ENCODE measurements around the gene FAM168B. TPM values are rescaled to one million over a fixed set of nuclear protein-coding genes. Genes with fewer than 3 reads are reported as not detected.
A peak's percentile ranks its signal among the peaks of the same experiment; 100 is the strongest.
"Not testable (repeated sequence)": the region's sequence is repeated elsewhere in the genome, so short reads cannot be mapped to it uniquely, and the experiment has no call there.

Gene FAM168B
- total and polyA plus RNA-seq, 8 donors, result 63.3 to 99.6 (median 85.1) TPM

GRCh38 chr2:131123192-131123591, 29.9 kb upstream of the FAM168B start:
- peaks cover 0 to 53% of the 10 kb centered on the region in 2 donors for H3K36me3 ChIP-seq
- TF ChIP-seq CTCF (IDR thresholded peaks at IDR 0.05), result no peak

GRCh38 chr2:131122496-131122895, 29.2 kb upstream of the FAM168B start:
- no peak for TF ChIP-seq CTCF (IDR thresholded peaks at IDR 0.05)
- no peaks in the 10 kb centered on the region for H3K4me1 ChIP-seq
- peaks cover 0 to 46% of the 10 kb centered on the region in 2 donors for H3K36me3 ChIP-seq
- intact Hi-C loops (cut with DNase I), result no loop called here
- no peaks in the 10 kb centered on the region for H3K9me3 ChIP-seq
- no peak for ATAC-seq
- no peaks in the 10 kb centered on the region for H3K27me3 ChIP-seq
- H3K4me3 ChIP-seq, result no peak overlapping the region
- no peak overlapping the region for H3K27ac ChIP-seq
- no peak for DNase-seq

More at GRCh38 chr2:131123192-131123591, 29.9 kb upstream of the FAM168B start:
- no peaks in the 10 kb centered on the region for H3K9me3 ChIP-seq
- no peaks in the 10 kb centered on the region for H3K27me3 ChIP-seq
- no peak for DNase-seq
- H3K4me1 ChIP-seq, result no peaks in the 10 kb centered on the region
- no peak overlapping the region for H3K4me3 ChIP-seq
- no peak overlapping the region for H3K27ac ChIP-seq
- intact Hi-C loops (cut with DNase I), result no loop called here
- no peak for ATAC-seq

GRCh38 chr2:131121464-131121863, 28.2 kb upstream of the FAM168B start:
- no peak for ATAC-seq
- no peak overlapping the region for H3K27ac ChIP-seq
- H3K4me1 ChIP-seq, result no peaks in the 10 kb centered on the region
- no peaks in the 10 kb centered on the region for H3K27me3 ChIP-seq
- no peaks in the 10 kb centered on the region for H3K9me3 ChIP-seq
- peaks cover 0 to 43% of the 10 kb centered on the region in 2 donors for H3K36me3 ChIP-seq
- intact Hi-C loops (cut with DNase I), result no loop called here
- H3K4me3 ChIP-seq, result no peak overlapping the region
- TF ChIP-seq CTCF (IDR thresholded peaks at IDR 0.05), result no peak
- no peak for DNase-seq

- peaks cover 0 to 41% of the 10 kb centered on the region in 2 donors for H3K36me3 ChIP-seq
- intact Hi-C loops (cut with DNase I), result no loop called here
- no peaks in the 10 kb centered on the region for H3K9me3 ChIP-seq
- H3K27me3 ChIP-seq, result no peaks in the 10 kb centered on the region
- H3K4me3 ChIP-seq, result no peak overlapping the region
- H3K4me1 ChIP-seq, result no peaks in the 10 kb centered on the region
- no peak overlapping the region for H3K27ac ChIP-seq
- DNase-seq (no peak), ATAC-seq (no peak)
- TF ChIP-seq CTCF (IDR thresholded peaks at IDR 0.05), result no peak
Measured at GRCh38 chr2:131120815-131121317, 27.6 kb upstream of the FAM168B start.

GRCh38 chr2:131115752-131116151, 22.5 kb upstream of the FAM168B start:
- no peak for ATAC-seq

GRCh38 chr2:131114950-131115349, 21.7 kb upstream of the FAM168B start:
- peaks cover 0 to 16% of the 10 kb centered on the region in 2 donors for H3K36me3 ChIP-seq
- H3K27me3 ChIP-seq; H3K9me3 ChIP-seq; ATAC-seq; intact Hi-C loops (cut with DNase I); DNase-seq; H3K4me3 ChIP-seq: not testable (repeated sequence)
- peak overlapping the region in 1 of 2 donors; percentile 14 for H3K27ac ChIP-seq
- peaks cover 4 to 35% of the 10 kb centered on the region in 2 donors for H3K4me1 ChIP-seq

More at GRCh38 chr2:131115752-131116151, 22.5 kb upstream of the FAM168B start:
- Histone ChIP-seq H3K27ac (no peak overlapping the region), H3K9me3 (no peaks in the 10 kb centered on the region), H3K27me3 (no peaks in the 10 kb centered on the region), H3K36me3 (peaks cover 0 to 16% of the 10 kb centered on the region in 2 donors), H3K4me3 (no peak overlapping the region), H3K4me1 (peaks cover 4 to 35% of the 10 kb centered on the region in 2 donors)
- no peak for DNase-seq
- no peak for TF ChIP-seq CTCF (IDR thresholded peaks at IDR 0.05)
- intact Hi-C loops (cut with DNase I), result no loop called here
